ENCODE data around the gene ICA1.

ICA1 gene

GRCh38 chr7:8205537-8205936 lies 56.4 kb downstream of the ICA1 start:
- TF ChIP-seq CTCF (IDR thresholded peaks at IDR 0.05; ENCODE audit: low read depth, low read length, missing control alignments): no peak
- in situ Hi-C loops (cut with HindIII; ENCODE audit: low sequenced_read_pairs): no loop called here
- DNase-seq (ENCODE audit: low read depth): no peak
- H3K4me3 ChIP-seq (ENCODE audit: low read depth, low read length): no peak overlapping the region

- H3K4me3 ChIP-seq (ENCODE audit: low read depth, low read length): no peak overlapping the region
- no peak for TF ChIP-seq CTCF (IDR thresholded peaks at IDR 0.05; ENCODE audit: low read depth, low read length, missing control alignments)
- in situ Hi-C loops (cut with HindIII; ENCODE audit: low sequenced_read_pairs): no loop called here
- no peak for DNase-seq (ENCODE audit: low read depth)
Measured at GRCh38 chr7:8205031-8205387, 57.0 kb downstream of the ICA1 start.

GRCh38 chr7:8204339-8205030 lies 57.5 kb downstream of the ICA1 start:
- no peak for TF ChIP-seq CTCF (IDR thresholded peaks at IDR 0.05; ENCODE audit: low read depth, low read length, missing control alignments)
- no peak overlapping the region for H3K4me3 ChIP-seq (ENCODE audit: low read depth, low read length)
- in situ Hi-C loops (cut with HindIII; ENCODE audit: low sequenced_read_pairs): no loop called here
- DNase-seq (ENCODE audit: low read depth): no peak

- no peak for TF ChIP-seq CTCF (IDR thresholded peaks at IDR 0.05; ENCODE audit: low read depth, low read length, missing control alignments)
- DNase-seq (ENCODE audit: low read depth): no peak
- in situ Hi-C loops (cut with HindIII; ENCODE audit: low sequenced_read_pairs): no loop called here
Measured at GRCh38 chr7:8201846-8202441, 60.0 kb downstream of the ICA1 start.

GRCh38 chr7:8200717-8201116 lies 61.2 kb downstream of the ICA1 start:
- DNase-seq (ENCODE audit: low read depth): no peak
- H3K4me3 ChIP-seq (ENCODE audit: low read depth, low read length): no peak overlapping the region
- in situ Hi-C loops (cut with HindIII; ENCODE audit: low sequenced_read_pairs): no loop called here
- no peak for TF ChIP-seq CTCF (IDR thresholded peaks at IDR 0.05; ENCODE audit: low read depth, low read length, missing control alignments)

More at GRCh38 chr7:8201846-8202441, 60.0 kb downstream of the ICA1 start:
- no peak overlapping the region for H3K4me3 ChIP-seq (ENCODE audit: low read depth, low read length)

- in situ Hi-C loops (cut with HindIII; ENCODE audit: low sequenced_read_pairs): no loop called here
- DNase-seq (ENCODE audit: low read depth): no peak
- no peak overlapping the region for H3K4me3 ChIP-seq (ENCODE audit: low read depth, low read length)
- TF ChIP-seq CTCF (IDR thresholded peaks at IDR 0.05; ENCODE audit: low read depth, low read length, missing control alignments): no peak
Measured at GRCh38 chr7:8200316-8200715, 61.7 kb downstream of the ICA1 start.
